ENCODE results near the gene CTXND1.

Gene CTXND1

GRCh38 chr15:80191198-80191597, 60.8 kb downstream of the CTXND1 start:
- no peaks in the 10 kb centered on the region for H3K9me3 Mint-ChIP-seq
- DNase-seq (no peak), ATAC-seq (replicated peaks) (no peak)
- peaks cover 18% of the 10 kb centered on the region in 2 donors for H3K36me3 Mint-ChIP-seq
- no peak overlapping the region for H3K27ac Mint-ChIP-seq
- H3K4me3 Mint-ChIP-seq, result no peak overlapping the region
- peaks cover 0 to 8% of the 10 kb centered on the region in 2 donors for H3K27me3 Mint-ChIP-seq
- H3K4me1 Mint-ChIP-seq, result no peaks in the 10 kb centered on the region

GRCh38 chr15:80188251-80188650, 63.8 kb downstream of the CTXND1 start:
- H3K27me3 Mint-ChIP-seq, result peaks cover 0 to 5% of the 10 kb centered on the region in 2 donors
- ATAC-seq (replicated peaks), result no peak
- H3K9me3 Mint-ChIP-seq, result peaks cover 0 to 3% of the 10 kb centered on the region in 2 donors
- no peaks in the 10 kb centered on the region for H3K4me1 Mint-ChIP-seq
- no peak for DNase-seq
- H3K27ac Mint-ChIP-seq, result no peak overlapping the region
- no peak overlapping the region for H3K4me3 Mint-ChIP-seq
- peaks cover 41 to 43% of the 10 kb centered on the region in 2 donors for H3K36me3 Mint-ChIP-seq

DNA sequence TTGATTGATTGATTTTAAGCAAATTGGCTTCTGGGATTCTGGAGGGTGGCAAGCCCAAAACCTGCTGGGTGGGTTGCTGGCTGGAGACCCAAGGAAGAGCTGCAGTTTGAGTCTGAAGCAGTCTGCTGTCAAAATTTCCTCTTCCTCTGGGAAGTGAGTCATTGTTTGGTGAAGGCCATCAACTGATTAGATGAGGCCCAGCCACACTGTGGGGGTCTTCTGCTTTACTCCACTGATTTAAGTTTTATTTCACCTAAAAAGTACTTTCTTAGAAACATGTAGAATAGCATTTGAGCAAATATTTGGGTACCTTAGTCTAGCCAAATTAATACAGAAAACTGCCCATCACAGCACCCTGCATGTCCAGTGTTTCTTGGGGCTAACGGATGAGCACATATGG, 65.4 kb downstream of the CTXND1 start:
- peaks cover 41 to 56% of the 10 kb centered on the region in 2 donors for H3K36me3 Mint-ChIP-seq
- H3K27me3 Mint-ChIP-seq, result no peaks in the 10 kb centered on the region
- DNase-seq (no peak), ATAC-seq (replicated peaks) (no peak)
- H3K4me3 Mint-ChIP-seq, result no peak overlapping the region
- H3K4me1 Mint-ChIP-seq, result no peaks in the 10 kb centered on the region
- no peak overlapping the region for H3K27ac Mint-ChIP-seq
- peaks cover 0 to 3% of the 10 kb centered on the region in 2 donors for H3K9me3 Mint-ChIP-seq

DNA sequence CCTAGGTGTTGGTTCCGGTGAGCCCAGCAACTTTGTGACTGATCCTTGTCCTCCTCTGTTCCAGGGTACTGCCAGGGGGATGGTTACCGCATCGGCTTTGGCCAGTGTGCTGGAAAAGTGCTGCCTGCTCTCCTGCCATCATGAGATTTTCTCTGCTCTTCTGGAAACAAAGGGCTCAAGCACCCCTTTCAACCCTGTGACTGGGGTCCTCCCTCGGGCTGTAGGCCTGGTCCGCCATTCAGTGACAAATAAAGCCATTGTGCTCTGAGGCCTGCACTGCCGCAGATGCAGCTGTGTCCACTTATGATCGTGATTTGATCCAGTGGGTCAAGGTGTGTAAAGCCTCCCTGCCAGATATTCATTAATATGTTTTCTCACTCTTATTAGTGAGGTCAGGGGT, 65.9 kb downstream of the CTXND1 start:
- Mint-ChIP-seq H3K9me3 (peaks cover 0 to 3% of the 10 kb centered on the region in 2 donors), H3K4me3 (no peak overlapping the region), H3K27me3 (no peaks in the 10 kb centered on the region), H3K4me1 (no peaks in the 10 kb centered on the region), H3K27ac (no peak overlapping the region), H3K36me3 (peaks cover 41 to 59% of the 10 kb centered on the region in 2 donors)
- DNase-seq, result no peak
- no peak for ATAC-seq (replicated peaks)

DNA sequence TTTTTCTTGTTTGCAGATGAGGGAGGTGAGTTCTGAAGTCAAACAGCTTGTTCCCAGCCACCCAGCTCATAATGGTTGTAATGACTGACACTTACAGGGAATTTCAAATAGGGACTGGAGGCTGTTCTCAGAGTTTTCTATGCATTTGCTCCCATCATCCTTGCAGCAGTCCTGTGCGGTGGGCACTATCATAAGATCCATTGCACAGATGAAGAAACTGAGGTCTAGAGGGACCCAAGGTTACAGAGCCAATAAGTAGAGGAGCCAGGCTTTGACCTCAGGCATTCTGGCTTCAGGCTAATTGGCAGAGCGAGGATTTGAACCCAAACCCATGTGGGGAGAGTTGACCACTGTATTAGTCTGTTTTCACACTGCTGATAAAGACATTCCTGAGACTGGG, 66.9 kb downstream of the CTXND1 start:
- Mint-ChIP-seq H3K9me3 (peaks cover 0 to 3% of the 10 kb centered on the region in 2 donors), H3K27me3 (no peaks in the 10 kb centered on the region), H3K27ac (no peak overlapping the region), H3K4me1 (no peaks in the 10 kb centered on the region), H3K4me3 (no peak overlapping the region), H3K36me3 (peaks cover 41 to 65% of the 10 kb centered on the region in 2 donors)
- ATAC-seq (replicated peaks) (no peak), DNase-seq (no peak)

GRCh38 chr15:80184554-80184953, 67.5 kb downstream of the CTXND1 start:
- no peaks in the 10 kb centered on the region for H3K4me1 Mint-ChIP-seq
- peaks cover 44 to 69% of the 10 kb centered on the region in 2 donors for H3K36me3 Mint-ChIP-seq
- no peak overlapping the region for H3K27ac Mint-ChIP-seq
- no peak overlapping the region for H3K4me3 Mint-ChIP-seq
- H3K9me3 Mint-ChIP-seq, result peaks cover 0 to 3% of the 10 kb centered on the region in 2 donors
- ATAC-seq (replicated peaks) (no peak), DNase-seq (no peak)
- no peaks in the 10 kb centered on the region for H3K27me3 Mint-ChIP-seq

DNA sequence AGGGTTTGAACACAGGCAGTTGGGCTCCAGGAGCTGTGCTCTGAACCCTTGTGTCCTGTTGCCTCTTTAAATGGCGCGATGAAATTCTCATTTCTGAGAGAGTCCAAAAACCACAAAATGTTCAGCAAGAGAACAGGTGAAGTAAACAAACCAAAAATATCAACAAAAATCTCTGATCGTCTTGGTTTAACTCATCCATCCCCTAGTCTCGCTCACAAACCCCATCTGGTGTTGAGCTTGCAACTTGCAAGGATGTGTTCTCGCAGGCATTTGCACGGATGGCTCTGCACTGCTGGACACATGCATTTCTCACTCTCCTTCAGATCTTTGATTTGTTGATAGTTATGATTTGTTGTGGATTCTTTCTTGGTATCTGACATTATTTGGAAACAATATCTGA, 68.1 kb downstream of the CTXND1 start:
- ATAC-seq (replicated peaks), result no peak
- no peak overlapping the region for H3K27ac Mint-ChIP-seq
- peaks cover 0 to 2% of the 10 kb centered on the region in 2 donors for H3K4me1 Mint-ChIP-seq
- H3K4me3 Mint-ChIP-seq, result no peak overlapping the region
- H3K36me3 Mint-ChIP-seq, result peaks cover 47 to 76% of the 10 kb centered on the region in 2 donors
- peaks cover 0 to 3% of the 10 kb centered on the region in 2 donors for H3K9me3 Mint-ChIP-seq
- no peaks in the 10 kb centered on the region for H3K27me3 Mint-ChIP-seq
- no peak for DNase-seq

GRCh38 chr15:80183306-80183705, 68.7 kb downstream of the CTXND1 start:
- DNase-seq (no peak), ATAC-seq (replicated peaks) (no peak)
- Mint-ChIP-seq H3K36me3 (peaks cover 48 to 78% of the 10 kb centered on the region in 2 donors), H3K27me3 (no peaks in the 10 kb centered on the region), H3K4me3 (no peak overlapping the region), H3K9me3 (peaks cover 0 to 3% of the 10 kb centered on the region in 2 donors), H3K27ac (no peak overlapping the region), H3K4me1 (peaks cover 0 to 3% of the 10 kb centered on the region in 2 donors)

DNA sequence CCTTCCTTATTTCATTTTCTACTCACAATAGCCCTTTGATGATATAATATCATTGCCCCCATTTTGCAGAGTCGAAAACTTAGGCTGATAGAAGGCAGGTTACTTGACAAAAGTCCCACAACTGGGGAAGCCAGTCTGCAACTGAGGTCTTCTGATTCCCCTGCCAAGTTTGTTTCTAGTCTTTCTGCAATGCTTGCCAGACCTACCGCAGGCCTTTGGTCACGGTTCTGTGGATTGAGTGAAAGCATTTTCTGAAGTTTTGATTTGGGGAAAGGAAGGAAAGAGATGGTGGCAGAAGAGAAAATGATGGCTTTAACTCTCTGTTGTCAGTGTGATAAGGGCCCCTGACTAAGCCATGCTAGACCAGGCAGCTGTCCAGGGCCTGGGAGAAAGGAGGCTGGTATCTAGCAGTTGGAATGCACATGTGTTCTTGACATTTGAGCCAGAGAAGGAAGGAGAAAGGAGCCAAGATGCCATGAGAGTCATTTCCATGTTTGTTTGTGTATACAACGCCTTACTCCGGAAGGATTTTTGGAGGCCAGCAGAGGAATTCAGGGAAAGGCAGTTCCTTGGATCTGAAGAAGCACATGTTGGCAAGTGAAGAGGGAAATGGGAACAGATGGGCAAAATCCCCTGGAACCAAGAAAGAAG, 69.3 kb downstream of the CTXND1 start:
- Mint-ChIP-seq H3K4me3 (no peak overlapping the region), H3K27me3 (no peaks in the 10 kb centered on the region), H3K27ac (no peak overlapping the region), H3K9me3 (peaks cover 0 to 3% of the 10 kb centered on the region in 2 donors), H3K4me1 (peaks cover 0 to 3% of the 10 kb centered on the region in 2 donors), H3K36me3 (peaks cover 46 to 76% of the 10 kb centered on the region in 2 donors)
- DNase-seq (no peak), ATAC-seq (replicated peaks) (no peak)

DNA sequence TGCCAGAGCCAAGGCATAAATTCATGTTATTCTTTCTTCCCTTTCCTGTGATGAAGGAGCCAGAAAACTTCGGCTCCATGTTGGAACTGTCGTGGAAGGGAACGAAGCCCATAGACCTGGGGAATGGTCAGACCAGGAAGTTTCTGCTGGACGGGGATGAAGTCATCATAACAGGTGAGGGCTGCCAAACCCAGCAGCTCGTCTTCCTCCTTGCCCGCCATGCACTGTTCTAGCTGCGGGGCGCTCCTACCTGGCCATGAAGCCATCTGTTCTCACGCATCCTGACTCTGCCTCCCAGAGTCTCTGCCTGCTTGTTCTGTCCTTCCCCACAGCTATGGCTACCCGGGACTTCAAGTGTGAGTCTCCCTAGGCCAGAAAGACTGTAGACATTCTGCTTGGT, 71.0 kb downstream of the CTXND1 start:
- no peaks in the 10 kb centered on the region for H3K27me3 Mint-ChIP-seq
- peaks cover 31 to 68% of the 10 kb centered on the region in 2 donors for H3K36me3 Mint-ChIP-seq

GRCh38 chr15:80180468-80180867, 71.5 kb downstream of the CTXND1 start:
- H3K9me3 Mint-ChIP-seq, result peaks cover 0 to 3% of the 10 kb centered on the region in 2 donors
- H3K27ac Mint-ChIP-seq, result no peak overlapping the region
- H3K4me3 Mint-ChIP-seq, result no peak overlapping the region
- H3K4me1 Mint-ChIP-seq, result peaks cover 0 to 3% of the 10 kb centered on the region in 2 donors
- no peak for DNase-seq
- peaks cover 26 to 68% of the 10 kb centered on the region in 2 donors for H3K36me3 Mint-ChIP-seq
- ATAC-seq (replicated peaks), result no peak
- no peaks in the 10 kb centered on the region for H3K27me3 Mint-ChIP-seq

More for the DNA sequence above, 71.0 kb downstream of the CTXND1 start:
- Mint-ChIP-seq H3K27ac (peak overlapping the region; percentile 68), H3K4me3 (no peak overlapping the region), H3K4me1 (peaks cover 0 to 3% of the 10 kb centered on the region in 2 donors), H3K9me3 (peaks cover 0 to 3% of the 10 kb centered on the region in 2 donors)
- DNase-seq, result no peak
- no peak for ATAC-seq (replicated peaks)

DNA sequence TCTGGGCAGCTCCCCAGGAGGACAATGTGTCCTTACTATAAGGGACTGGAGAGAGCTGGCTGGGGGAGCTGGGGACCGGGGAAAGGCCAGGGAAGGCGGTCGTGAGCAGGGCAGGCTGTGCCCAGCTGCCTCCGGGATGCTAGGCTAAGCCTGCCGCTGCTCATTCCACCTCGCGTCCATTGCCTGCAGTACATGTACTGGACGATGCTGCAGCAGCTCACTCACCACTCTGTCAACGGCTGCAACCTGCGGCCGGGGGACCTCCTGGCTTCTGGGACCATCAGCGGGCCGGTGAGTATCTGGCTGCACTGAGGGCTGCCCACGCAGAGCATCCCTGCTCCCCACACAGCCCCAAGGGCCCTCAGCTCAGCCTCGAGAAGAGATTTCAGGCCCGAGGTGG, 72.1 kb downstream of the CTXND1 start:
- H3K36me3 Mint-ChIP-seq, result peaks cover 21 to 64% of the 10 kb centered on the region in 2 donors

DNA sequence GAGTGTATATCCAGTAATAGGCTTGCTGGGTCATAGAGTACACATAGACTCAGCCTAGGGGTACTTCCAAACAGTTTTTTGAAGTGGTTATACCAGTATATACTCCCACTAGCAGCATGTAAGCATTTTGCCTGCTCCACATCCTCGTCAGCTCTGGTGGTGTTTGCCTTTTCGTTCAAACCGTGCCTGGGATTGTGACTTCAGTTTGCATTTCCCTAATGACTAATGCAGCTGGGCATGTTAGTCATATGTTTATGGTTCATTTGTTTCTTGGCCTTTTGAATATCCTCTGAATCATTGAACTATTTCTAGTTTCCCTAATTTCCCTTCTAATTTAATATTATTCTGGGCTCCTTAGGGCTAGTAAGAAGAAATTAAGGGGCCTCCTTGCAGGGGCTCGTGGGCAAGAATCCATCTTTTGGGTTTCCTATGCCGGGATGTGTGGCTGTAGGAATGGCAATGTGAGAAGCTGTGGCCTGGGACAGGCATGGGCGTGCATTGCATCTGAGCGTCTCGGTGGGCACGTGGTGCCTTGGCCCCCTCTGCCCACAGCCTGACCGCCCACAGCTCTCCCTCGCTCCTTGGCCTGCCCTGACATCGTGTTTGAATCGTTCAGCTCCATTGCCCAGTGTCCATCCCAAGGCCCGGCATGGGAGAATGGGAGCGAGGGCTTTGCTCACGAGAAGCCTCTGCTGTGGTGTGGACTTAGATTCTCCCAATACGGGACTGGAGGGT, 72.8 kb downstream of the CTXND1 start:
- H3K27ac Mint-ChIP-seq, result no peak overlapping the region
- peaks cover 0 to 3% of the 10 kb centered on the region in 2 donors for H3K4me1 Mint-ChIP-seq
- no peaks in the 10 kb centered on the region for H3K27me3 Mint-ChIP-seq
- no peak for DNase-seq
- H3K36me3 Mint-ChIP-seq, result peaks cover 17 to 59% of the 10 kb centered on the region in 2 donors
- no peaks in the 10 kb centered on the region for H3K9me3 Mint-ChIP-seq
- no peak overlapping the region for H3K4me3 Mint-ChIP-seq
- ATAC-seq (replicated peaks), result peak; percentile 56 to 65

More for the DNA sequence above, 72.1 kb downstream of the CTXND1 start:
- H3K9me3 Mint-ChIP-seq, result no peaks in the 10 kb centered on the region
- peaks cover 0 to 3% of the 10 kb centered on the region in 2 donors for H3K4me1 Mint-ChIP-seq
- no peak overlapping the region for H3K27ac Mint-ChIP-seq
- no peak overlapping the region for H3K4me3 Mint-ChIP-seq
- H3K27me3 Mint-ChIP-seq, result no peaks in the 10 kb centered on the region
- ATAC-seq (replicated peaks) (no peak), DNase-seq (no peak)

- H3K36me3 Mint-ChIP-seq, result peaks cover 12 to 47% of the 10 kb centered on the region in 2 donors
- no peak overlapping the region for H3K4me3 Mint-ChIP-seq
- peaks cover 5% of the 10 kb centered on the region in 2 donors for H3K4me1 Mint-ChIP-seq
- H3K27me3 Mint-ChIP-seq, result no peaks in the 10 kb centered on the region
- no peaks in the 10 kb centered on the region for H3K9me3 Mint-ChIP-seq
- ATAC-seq (replicated peaks) (no peak), DNase-seq (no peak)
- H3K27ac Mint-ChIP-seq, result no peak overlapping the region
Measured at GRCh38 chr15:80177156-80177555, 74.9 kb downstream of the CTXND1 start.

DNA sequence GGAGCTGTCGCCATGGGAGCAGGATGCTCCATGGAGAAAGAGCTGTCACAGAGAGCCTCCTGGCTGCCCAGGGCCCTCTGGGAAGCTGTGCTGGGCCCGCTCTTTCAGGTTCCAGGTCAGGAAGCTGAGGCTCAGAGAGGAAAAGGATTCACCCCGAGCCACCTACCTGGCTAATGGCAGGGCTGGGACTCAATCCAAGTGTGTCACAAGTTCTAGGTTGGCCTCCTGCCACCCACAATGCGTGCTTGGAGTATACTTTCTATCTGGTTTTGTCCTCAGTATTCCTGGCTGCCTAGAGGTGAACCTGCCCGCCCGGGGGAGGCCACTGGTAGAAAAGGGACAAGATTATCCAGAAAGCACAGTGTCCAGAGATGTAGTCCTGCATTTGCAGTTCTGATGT, 75.6 kb downstream of the CTXND1 start:
- Mint-ChIP-seq H3K27me3 (no peaks in the 10 kb centered on the region), H3K9me3 (no peaks in the 10 kb centered on the region), H3K4me3 (no peak overlapping the region), H3K4me1 (peaks cover 5% of the 10 kb centered on the region in 2 donors), H3K36me3 (peaks cover 15 to 46% of the 10 kb centered on the region in 2 donors), H3K27ac (no peak overlapping the region)
- no peak for DNase-seq
- no peak for ATAC-seq (replicated peaks)

Measured in stimulated activated naive B cell treated with anti-CD40 and anti-IgM and Interleukin-4, amounts not matched to agents 10 μg/mL and 1 μg/mL and 100 μg/mL, for 72 hours (primary cell).